Bronchial epithelial cell (primary cell): ENCODE results near the gene NODAL. TPM values are rescaled to one million over a fixed set of nuclear protein-coding genes. Genes with fewer than 3 reads are reported as not detected.

Source experiments
- DNase-seq: peaks from one replicate; pipeline ENCODE4 v3.0.0-alpha.2; 2010; ENCODE audit warnings: low read depth
- FAIRE-seq: peaks from 2 replicates; lab custom pipeline; 2011; peaks lifted over from hg19 to GRCh38; lab: Jason Lieb, UNC
- H3K27me3 ChIP-seq: 2 replicates; pipeline ENCODE4 v1.5.1; 2011; ENCODE audit warnings: low read length; ENCODE audit not compliant: control insufficient read depth, insufficient read depth
- H3K36me3 ChIP-seq: 2 replicates; pipeline ENCODE4 v1.5.1; 2011; ENCODE audit warnings: low read length; ENCODE audit not compliant: control insufficient read depth, insufficient read depth
- H3K4me3 ChIP-seq: 2 replicates; pipeline ENCODE4 v1.5.1; 2011; ENCODE audit warnings: mild to moderate bottlenecking, low read depth, low read length, control low read depth
- CTCF ChIP-seq: IDR thresholded peaks from 2 replicates; pipeline ENCODE4 v1.5.1; 2011; ENCODE audit warnings: mild to moderate bottlenecking, moderate library complexity, low read length, control low read depth, inconsistent platforms; ENCODE audit not compliant: insufficient read depth, severe bottlenecking
- total RNA-seq: library from RNA; depleted of rRNA; stranded (reverse); fragments of >200 nt; gene quantifications from 2 replicates; pipeline ENCODE4 v1.2.1, GENCODE V29; 2014

NODAL gene
- total RNA-seq, 1 donor from 2014 or later, result under 0.01 TPM

GRCh38 chr10:70455213-70455630, 13.7 kb upstream of the NODAL start:
- Histone ChIP-seq H3K27me3 (peaks cover 25% of the 10 kb centered on the region), H3K4me3 (no peak overlapping the region), H3K36me3 (no peaks in the 10 kb centered on the region)
- no peak for TF ChIP-seq CTCF
- DNase-seq (no peak), FAIRE-seq (no peak)

DNA sequence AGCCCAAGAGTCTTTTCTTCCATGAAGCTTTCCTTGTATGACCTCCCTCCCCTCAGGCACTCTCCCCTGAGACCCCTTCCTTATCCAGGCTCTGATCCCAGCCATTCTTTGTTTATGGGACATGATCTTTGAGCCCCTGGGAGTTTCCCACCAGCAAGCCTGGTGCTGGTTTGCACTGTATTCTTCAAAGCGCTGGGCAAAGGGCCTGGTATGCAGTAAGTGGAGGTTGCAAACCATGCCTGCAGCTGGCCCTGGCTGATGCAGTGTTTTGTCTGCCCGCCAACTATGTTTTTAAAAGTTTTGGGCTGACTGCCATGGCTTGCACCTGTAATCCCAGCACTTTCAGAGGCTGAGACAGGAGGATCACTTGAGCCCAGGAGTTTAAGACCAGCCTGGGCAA, 6.8 kb upstream of the NODAL start:
- FAIRE-seq (no peak), DNase-seq (no peak)
- peaks cover 7% of the 10 kb centered on the region for H3K27me3 ChIP-seq
- no peak overlapping the region for H3K4me3 ChIP-seq
- TF ChIP-seq CTCF, result no peak
- H3K36me3 ChIP-seq, result no peaks in the 10 kb centered on the region

GRCh38 chr10:70445718-70446657, 4.5 kb upstream of the NODAL start:
- H3K27me3 ChIP-seq, result peaks cover 13% of the 10 kb centered on the region
- H3K4me3 ChIP-seq, result no peak overlapping the region
- no peak for TF ChIP-seq CTCF
- H3K36me3 ChIP-seq, result no peaks in the 10 kb centered on the region
- DNase-seq (no peak), FAIRE-seq (no peak)

DNA sequence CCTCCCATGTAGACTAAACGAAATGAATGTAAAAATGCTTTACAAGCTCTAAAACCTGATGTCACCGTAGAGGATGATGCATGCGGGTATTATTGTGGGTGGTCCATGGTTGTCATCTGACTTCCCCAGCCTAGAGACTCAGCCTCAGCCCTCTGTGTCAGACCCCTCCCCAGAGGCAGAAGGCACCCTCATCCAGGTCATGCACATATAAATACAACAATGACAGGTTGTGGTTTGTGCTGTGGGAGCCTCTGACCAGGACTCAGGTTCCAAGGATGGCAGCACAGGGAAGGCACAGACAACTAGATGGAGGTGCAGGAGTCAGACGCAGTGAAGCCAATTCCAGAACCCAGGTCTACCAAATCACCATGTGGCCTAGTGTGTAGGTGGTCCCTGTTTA, 3.3 kb upstream of the NODAL start:
- FAIRE-seq (no peak), DNase-seq (no peak)
- Histone ChIP-seq H3K36me3 (no peaks in the 10 kb centered on the region), H3K4me3 (no peak overlapping the region), H3K27me3 (peaks cover 20% of the 10 kb centered on the region)
- TF ChIP-seq CTCF, result no peak

GRCh38 chr10:70442332-70442988, 979 bp upstream of the NODAL start:
- peak; percentile 63 for DNase-seq
- peaks cover 29% of the 10 kb centered on the region for H3K27me3 ChIP-seq
- no peak for FAIRE-seq
- H3K4me3 ChIP-seq, result no peak overlapping the region
- no peaks in the 10 kb centered on the region for H3K36me3 ChIP-seq
- no peak for TF ChIP-seq CTCF
